Esophagus muscularis mucosa (tissue), 4 donors: ENCODE results near the gene CNOT4.

Experiments
- EP300 ChIP-seq: sonication (generic); formaldehyde crosslinking; IDR thresholded peaks from one replicate; pipeline ENCODE4 v1.6.1; 2017; ENCODE audit warnings: antibody characterized with exemption
- POLR2AphosphoS5 ChIP-seq, 2 donors: sonication (generic); formaldehyde crosslinking; IDR thresholded peaks; one replicate each; pipeline ENCODE4 v1.6.1; 2017; ENCODE audit warnings: antibody characterized with exemption in 2 of 2
- TF ChIP-seq, protein P1 (sequence below), 3 experiments: fragments of 200-600 bp in 2 of 3; fragments of 450-650 bp in 1 of 3; sonication (generic) in 2 of 3; IDR thresholded peaks; one replicate each; pipeline ENCODE4 v1.5.1; 2017 to 2019; ENCODE audit warnings: antibody characterized with exemption in 3 of 3, mild to moderate bottlenecking in 2 of 3, moderate library complexity in 1 of 3

DNA sequence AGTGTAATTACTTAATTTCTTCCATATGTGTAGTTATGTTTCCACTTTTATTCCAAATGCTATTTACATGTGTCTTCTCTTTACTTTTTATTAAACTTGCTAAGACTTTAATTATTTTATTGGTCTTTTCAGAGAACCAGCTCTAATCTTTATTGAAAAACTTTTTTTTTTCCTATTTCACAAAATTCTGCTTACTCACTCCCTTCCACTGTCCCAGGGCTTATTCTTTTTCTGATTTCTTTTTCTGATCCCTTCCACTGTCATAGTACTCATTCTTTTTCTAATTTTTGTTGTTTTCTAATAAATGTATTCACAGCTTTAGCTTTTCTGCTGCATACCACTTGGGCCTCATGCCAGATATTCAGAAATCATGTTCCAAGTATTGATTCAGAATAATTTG lies 82.7 kb downstream of the CNOT4 start:
- TF ChIP-seq EP300, result no peak
- TF ChIP-seq POLR2AphosphoS5 (IDR thresholded peaks at IDR 0.05), result no peak
- TF ChIP-seq, protein P1, sequence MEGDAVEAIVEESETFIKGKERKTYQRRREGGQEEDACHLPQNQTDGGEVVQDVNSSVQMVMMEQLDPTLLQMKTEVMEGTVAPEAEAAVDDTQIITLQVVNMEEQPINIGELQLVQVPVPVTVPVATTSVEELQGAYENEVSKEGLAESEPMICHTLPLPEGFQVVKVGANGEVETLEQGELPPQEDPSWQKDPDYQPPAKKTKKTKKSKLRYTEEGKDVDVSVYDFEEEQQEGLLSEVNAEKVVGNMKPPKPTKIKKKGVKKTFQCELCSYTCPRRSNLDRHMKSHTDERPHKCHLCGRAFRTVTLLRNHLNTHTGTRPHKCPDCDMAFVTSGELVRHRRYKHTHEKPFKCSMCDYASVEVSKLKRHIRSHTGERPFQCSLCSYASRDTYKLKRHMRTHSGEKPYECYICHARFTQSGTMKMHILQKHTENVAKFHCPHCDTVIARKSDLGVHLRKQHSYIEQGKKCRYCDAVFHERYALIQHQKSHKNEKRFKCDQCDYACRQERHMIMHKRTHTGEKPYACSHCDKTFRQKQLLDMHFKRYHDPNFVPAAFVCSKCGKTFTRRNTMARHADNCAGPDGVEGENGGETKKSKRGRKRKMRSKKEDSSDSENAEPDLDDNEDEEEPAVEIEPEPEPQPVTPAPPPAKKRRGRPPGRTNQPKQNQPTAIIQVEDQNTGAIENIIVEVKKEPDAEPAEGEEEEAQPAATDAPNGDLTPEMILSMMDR (IDR thresholded peaks at IDR 0.05), result no peak
